Left lobe of liver (tissue), 2 donors: ENCODE data around the gene CARD6. TPM values are rescaled to one million over a fixed set of nuclear protein-coding genes. Genes with fewer than 3 reads are reported as not detected.
A peak's percentile ranks its signal among the peaks of the same experiment; 100 is the strongest.
"Not testable (repeated sequence)": the region's sequence is repeated elsewhere in the genome, so short reads cannot be mapped to it uniquely, and the experiment has no call there.

ENCODE experiments used
- ATAC-seq: fragments of 200-7000 bp; cut with Tn5 transposase; one replicate; pipeline ENCODE4 v1.9.1; 2020; ENCODE audit warnings: mild to moderate bottlenecking, moderate library complexity
- DNase-seq: peaks from one replicate; pipeline ENCODE4 v3.0.0-alpha.2; 2020; ENCODE audit warnings: low spot score
- total RNA-seq: library from RNA; stranded (reverse); gene quantifications from one replicate; pipeline ENCODE4 v1.2.1, GENCODE V29; 2021
- donor health status: DM: no; HTN: no; CAD: no; lungs with moderate emphysema.
- donor health status: DM: no; HTN: yes; CAD: no.

Gene CARD6, protein sequence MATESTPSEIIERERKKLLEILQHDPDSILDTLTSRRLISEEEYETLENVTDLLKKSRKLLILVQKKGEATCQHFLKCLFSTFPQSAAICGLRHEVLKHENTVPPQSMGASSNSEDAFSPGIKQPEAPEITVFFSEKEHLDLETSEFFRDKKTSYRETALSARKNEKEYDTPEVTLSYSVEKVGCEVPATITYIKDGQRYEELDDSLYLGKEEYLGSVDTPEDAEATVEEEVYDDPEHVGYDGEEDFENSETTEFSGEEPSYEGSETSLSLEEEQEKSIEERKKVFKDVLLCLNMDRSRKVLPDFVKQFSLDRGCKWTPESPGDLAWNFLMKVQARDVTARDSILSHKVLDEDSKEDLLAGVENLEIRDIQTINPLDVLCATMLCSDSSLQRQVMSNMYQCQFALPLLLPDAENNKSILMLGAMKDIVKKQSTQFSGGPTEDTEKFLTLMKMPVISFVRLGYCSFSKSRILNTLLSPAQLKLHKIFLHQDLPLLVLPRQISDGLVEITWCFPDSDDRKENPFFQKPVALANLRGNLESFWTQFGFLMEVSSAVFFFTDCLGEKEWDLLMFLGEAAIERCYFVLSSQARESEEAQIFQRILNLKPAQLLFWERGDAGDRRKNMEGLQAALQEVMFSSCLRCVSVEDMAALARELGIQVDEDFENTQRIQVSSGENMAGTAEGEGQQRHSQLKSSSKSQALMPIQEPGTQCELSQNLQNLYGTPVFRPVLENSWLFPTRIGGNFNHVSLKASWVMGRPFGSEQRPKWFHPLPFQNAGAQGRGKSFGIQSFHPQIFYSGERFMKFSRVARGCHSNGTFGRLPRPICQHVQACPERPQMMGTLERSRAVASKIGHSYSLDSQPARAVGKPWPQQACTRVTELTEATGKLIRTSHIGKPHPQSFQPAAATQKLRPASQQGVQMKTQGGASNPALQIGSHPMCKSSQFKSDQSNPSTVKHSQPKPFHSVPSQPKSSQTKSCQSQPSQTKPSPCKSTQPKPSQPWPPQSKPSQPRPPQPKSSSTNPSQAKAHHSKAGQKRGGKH
- total RNA-seq: 2.4 TPM

DNA sequence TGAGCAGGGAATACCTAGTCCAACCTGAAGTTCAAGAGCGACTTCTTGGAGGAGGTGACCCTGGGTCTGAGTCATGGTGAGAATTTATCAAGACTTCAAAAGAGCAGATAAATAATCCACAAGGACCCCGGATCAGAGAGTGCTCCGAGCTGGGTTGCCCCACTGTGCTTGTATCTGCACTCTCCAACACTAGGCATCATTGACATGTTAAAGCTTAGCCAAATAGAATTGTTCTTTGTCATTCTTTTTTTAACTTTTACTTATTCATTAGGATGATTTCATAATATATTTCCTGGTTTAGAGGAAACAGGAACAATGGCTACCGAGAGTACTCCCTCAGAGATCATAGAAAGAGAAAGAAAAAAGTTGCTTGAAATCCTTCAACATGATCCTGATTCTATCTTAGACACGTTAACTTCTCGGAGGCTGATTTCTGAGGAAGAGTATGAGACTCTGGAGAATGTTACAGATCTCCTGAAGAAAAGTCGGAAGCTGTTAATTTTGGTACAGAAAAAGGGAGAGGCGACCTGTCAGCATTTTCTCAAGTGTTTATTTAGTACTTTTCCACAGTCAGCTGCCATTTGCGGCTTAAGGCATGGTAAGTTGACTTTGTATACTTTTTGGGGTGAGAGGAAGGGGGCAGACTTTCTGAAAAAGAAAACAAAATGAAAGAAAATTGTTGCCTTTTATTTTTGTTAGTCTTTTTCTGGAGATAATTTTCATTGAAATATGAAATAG is at the start of gene CARD6:
Gene CARD6, plus strand, starts transcription at position 300 of the 738 bp plus-strand sequence. Its CDS starts 16 bp downstream, at position 316.
- ATAC-seq (peak; percentile 63), DNase-seq (no peak)

DNA sequence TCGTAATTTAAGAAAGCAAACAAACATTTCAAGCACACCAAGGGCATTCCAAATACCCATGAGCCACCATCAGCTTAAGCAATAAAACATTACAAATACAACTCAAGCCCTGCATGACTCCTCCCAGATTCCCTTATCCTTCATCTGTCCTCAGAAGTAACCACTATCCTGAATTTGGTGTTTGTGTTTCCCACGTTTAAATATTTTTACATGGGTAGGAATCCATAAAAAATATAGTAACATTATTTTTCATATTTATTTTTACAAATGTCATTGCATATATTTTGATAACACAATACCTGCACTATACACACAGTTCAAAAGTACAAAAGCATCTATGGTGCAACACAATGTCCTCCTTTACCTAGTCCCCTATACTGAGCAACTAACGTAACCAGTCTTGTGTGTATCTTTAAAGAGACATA is 49.4 kb upstream of the CARD6 start:
- DNase-seq (no peak), ATAC-seq (peak; percentile 64)

DNA sequence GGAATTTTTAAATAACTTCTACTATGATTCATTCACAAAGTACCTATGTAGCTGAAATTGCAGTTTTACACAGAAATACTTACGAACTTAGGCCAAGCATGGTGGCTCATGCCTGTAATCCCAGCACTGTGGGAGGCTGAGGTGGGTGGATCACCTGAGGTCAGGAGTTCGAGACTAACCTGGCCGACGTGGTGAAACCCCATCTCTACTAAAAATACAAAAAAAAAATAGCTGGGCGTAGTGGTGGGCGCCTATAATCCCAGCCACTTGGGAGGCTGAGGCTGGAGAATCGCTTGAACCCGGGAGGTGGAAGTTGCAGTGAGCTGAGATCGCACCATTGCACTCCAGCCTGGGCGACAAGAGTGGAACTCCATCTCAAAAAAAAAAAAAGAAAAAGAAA is 48.5 kb upstream of the CARD6 start:
- not testable (repeated sequence) for DNase-seq, ATAC-seq

DNA sequence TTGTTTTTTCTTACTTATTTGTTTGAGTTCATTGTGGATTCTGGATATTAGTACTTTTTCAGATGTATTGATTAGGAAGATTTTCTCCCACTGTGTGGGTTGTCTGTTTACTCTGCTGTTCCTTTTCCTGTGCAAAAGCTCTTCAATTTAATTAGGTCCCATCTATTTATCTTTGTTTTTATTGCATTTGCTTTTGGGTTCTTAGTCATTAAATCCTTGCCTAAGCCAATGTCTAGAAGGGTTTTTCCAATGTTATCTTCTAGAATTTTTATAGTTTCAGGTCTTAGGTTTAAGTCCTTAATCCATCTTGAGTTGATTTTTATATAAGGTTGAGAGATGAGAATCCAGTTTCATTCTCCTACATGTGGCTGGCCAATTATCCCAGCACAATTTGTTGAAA is 46.8 kb upstream of the CARD6 start:
- DNase-seq, ATAC-seq: not testable (repeated sequence)

DNA sequence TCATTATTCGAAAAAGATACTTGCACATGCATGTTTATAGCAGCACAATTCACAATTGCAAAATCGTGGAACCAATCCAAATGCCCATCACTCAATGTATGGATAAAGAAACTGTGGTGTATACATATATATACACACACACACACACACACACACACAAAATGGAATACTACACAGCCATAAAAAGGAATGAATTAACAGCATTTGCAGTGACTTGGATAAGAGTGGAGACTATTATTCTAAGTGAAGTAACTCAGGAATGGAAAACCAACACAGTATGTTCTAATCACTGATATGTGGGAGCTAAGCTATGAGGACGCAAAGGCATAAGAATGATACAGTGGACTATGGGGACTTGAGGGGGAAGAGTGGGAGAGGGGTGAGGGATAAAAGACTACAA is 46.3 kb upstream of the CARD6 start:
- not testable (repeated sequence) for ATAC-seq, DNase-seq

DNA sequence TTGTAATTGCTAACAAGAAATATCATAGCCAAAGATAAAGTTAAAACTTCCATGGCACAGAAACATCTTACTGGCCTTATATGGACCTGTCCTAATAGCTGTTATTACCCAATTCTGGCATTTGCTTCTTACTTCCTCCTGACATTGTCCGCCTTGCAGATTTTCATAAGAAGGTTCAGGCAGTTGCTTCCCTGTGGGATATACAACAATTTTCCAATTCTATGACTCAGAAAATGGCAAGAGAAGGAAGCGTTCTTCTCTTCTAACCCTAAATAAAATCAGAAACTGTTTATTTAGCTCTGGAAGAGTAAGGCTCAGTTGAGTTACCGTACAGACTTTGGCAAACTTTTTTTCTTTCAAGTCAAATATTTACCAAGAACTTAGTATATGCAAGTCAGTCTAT is 44.7 kb upstream of the CARD6 start:
- no peak for DNase-seq
- no peak for ATAC-seq

DNA sequence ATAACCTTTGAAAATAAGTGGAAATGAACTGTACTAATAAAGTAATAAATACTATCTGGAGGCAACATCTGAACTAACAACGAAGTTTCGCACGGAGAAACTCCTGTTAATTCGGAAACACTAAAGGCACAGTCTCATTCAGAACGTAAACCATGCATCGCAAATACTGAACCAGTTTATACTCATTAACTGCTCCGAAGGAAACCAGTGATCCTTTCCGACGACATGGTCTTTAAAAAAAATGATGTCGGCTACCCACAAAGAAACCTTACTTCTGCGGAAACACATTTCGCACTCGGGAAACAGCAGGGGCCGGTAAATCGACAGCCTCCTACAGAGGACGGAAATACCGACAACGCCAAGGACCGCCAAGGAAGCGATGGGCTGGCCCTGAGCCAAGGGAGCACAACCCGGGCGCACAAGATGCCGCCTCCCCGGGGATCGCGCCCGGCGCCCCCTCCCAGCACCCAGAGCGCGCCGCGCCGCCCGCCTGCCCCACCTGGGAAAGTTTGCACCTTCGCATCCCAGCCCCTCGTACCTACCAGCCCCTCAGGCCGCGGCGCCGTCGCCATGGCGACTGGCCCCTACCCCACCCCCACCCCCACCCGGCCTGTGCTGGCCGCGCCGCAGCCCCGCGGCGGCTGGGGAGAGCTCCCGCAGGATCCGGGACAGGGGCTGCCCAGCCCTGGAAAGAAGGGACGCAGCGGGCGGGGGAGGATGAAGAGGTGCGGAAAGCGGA is 43.7 kb upstream of the CARD6 start:
- DNase-seq (peak; percentile 78), ATAC-seq (peak; percentile 69)

DNA sequence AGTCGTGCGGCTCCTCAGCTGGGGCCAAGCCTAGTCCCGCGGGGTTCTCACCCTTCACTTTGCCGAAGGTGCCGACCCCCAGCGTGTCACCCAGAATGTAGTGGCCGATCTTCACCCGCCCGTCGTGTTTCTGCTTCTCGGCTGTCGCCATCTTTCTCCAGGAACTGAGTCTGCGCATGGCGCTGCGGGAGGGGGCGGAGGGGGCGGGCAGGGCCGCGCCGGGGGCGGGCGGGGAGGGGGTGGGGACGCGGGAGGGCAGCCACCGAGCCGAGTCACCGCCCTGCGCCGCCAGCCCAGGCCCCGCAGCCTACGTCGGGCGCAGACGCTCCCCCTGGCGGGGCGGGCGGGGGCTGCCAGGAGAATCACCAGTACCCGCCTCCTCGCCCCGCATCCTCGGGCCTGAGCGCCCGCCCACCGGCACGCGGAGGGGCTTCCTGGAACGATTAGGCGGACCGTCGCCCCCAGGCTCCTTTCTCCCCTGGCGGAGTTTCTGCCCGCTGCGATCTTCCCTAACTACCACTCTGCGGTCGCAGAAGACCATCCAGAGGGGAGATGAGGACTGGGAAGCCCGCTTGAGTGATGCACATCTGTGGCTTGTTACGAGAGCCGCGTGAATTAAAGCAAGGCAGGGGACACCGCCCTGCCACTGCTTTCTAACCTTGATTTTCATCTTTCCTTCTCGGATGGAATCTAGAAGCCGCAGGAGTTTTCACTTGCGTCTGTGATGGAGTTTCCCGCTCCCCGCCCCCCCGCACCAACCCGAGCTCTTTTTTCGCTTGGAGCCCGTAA is 43.0 kb upstream of the CARD6 start, which contains the start of gene PRKAA1:
Gene PRKAA1, minus strand, starts transcription at position 363 of the 789 bp plus-strand sequence. Its CDS starts 185 bp downstream, at position 178.
- peak; percentile 91 for DNase-seq
- ATAC-seq: peak; percentile 95

DNA sequence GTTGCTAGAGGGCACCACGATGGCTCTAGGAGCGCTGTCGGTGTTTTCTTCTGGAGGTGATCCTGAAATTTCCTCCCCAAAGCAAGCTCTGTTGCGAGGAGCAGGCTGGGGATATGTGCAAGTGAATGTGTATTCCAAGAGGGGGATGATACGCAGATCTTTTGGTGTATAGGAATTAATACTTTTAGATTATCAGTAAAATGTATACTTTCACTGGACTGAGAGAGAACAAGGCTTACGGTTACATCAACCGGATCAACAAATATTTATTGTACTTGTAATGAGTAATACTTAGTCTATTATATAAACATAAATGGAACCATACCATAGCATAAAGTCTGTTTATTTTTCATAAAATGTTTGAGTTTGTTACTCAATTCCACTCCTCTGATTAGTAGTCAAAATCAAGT is 42.4 kb upstream of the CARD6 start:
- ATAC-seq (no peak), DNase-seq (no peak)

DNA sequence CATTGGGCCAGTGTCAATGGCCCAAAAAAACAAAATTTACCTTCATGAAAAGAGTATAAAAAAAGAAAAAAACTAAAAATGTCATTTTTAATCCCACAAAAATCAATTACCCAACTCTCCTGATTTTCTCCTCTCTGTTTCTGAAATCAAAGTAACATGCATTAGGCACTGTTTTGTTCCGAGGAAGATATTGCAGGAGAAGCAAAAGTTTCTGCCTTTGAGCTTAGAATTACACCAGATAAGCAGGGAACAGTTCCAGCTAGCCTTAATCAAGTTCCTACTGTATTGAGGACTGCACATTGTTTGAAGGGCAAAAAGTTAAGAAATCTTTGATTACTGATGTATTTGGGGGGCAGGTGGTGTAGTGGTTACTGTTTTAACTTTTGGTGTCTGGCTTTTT is 41.9 kb upstream of the CARD6 start:
- ATAC-seq (no peak), DNase-seq (no peak)

DNA sequence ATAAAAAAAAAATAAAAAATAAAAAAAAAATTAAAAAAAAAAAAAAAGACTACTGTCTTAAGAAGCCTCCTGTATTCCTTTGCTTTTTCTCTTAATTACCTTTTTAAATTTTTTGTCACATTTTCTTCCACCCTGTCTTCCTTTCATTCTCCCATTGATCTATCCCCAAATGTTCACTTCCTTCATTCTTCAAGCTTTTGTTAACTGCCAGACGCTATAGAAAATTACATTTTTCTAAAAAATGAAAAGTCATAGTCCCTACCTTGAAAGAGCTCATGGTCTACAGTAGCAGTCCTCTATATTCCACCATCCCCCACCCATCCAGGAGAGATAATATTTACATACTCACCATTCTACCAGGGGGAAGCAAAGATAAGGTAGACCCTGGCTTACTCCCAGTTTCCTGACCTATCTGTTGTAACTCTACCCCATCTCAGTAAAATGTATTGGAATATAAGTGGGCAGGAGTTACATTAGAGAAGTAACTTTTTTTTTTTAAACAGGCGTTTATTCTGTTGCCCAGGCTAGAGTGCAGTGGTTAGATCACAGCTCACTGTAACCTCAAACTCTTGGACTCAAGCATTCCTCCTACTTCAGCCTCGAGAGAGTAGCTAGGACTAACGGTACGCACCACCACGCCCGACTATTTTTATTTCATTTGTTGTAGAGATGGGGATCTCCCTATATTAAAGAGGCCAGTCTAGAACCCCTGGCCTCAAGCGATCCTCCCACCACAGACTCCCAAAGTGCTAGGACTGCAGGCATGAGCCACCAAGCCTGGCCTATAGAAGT is 39.2 kb upstream of the CARD6 start:
- no peak for ATAC-seq
- no peak for DNase-seq

DNA sequence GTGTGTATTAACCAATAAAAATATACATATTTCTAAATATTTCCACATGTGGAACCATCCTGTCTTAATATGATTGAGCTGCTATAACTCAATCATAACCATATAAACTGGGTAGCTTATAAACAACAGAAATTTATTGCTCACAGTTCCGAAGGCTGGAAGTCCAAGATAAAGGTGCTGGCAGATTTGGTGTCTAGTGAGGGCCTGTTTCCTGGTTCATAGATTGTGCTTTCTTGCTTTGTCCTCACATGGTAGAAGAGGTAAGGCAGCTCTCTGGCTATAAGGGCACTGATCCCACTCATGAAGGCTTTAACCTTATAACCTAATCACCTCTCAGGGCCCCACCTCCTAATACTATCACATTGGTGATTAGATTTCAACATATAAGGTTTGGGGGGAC is 29.0 kb upstream of the CARD6 start:
- ATAC-seq (no peak), DNase-seq (no peak)

DNA sequence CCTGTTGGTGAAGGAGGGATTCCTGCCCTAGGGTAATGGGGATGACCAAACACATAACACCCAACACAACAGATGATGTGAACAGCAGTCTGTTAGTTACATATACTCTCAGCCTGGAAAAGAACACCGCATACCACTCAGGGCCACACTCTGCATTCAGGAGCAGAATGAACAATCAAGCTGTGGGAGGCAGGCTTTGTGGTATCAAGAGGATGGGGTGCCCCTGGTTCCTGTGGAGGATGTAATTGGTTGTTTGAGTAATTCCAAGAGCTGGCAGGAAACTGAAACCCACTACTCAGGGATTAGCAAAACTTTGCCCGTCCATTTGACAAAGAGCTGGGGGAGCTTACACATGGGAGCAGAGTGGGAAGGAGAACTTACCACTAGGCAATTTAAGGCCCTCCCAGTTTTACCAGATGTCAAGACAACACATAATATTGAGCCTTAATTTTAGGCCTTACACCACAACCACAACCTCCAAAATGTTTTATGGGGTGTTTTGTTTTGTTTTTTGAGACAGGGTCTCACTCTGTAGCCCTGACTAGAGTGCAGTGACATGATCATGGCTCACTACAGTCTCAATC is 27.4 kb upstream of the CARD6 start:
- no peak for DNase-seq
- no peak for ATAC-seq

DNA sequence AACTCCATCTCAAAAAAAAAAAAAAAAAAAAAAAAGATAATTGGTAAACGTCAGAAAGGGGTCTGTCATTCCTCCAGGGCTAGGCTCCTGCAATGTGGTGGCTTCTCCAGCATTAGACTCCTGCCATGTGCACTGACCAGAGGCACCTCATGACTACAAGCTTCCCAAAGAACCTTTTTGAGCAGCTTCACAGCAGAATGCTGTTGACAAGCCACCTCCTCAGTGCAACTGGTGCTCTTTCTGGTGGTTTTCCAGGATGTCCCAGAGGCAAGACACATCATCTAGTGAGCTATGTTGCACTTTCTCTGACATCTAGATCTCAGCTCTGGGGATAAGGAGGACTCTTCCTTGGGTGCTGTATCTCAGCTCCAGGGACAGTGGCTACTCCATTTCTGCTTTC is 17.7 kb upstream of the CARD6 start:
- DNase-seq (no peak), ATAC-seq (peak; percentile 42)

DNA sequence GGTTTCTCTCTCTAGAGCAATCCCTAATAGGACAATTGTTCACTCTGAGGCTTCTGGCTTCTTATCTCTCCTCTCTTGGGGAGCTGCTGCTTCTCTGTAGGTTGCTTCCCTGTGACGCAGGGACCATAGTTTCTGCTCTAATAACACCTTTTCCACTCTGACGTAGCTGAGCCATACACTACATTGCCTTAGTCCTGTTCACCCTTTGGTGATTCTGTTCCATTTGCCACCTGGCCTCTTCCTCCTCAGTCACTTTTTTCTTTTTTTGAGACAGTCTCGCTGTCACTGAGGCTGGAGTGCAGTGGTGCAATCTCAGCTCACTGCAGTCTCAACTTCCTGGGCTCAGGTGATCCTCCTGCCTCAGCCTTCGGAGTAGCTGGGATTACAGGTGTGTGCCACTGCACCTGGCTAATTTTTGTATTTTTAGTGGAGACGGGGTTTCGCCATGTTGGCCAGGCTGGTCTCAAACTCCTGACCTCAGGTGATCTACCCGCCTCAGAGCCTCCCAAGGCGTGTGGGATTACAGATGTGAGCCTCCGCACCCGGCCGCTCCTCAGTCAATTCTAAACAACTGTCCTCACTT is 15.6 kb upstream of the CARD6 start:
- ATAC-seq: peak; percentile 29

DNA sequence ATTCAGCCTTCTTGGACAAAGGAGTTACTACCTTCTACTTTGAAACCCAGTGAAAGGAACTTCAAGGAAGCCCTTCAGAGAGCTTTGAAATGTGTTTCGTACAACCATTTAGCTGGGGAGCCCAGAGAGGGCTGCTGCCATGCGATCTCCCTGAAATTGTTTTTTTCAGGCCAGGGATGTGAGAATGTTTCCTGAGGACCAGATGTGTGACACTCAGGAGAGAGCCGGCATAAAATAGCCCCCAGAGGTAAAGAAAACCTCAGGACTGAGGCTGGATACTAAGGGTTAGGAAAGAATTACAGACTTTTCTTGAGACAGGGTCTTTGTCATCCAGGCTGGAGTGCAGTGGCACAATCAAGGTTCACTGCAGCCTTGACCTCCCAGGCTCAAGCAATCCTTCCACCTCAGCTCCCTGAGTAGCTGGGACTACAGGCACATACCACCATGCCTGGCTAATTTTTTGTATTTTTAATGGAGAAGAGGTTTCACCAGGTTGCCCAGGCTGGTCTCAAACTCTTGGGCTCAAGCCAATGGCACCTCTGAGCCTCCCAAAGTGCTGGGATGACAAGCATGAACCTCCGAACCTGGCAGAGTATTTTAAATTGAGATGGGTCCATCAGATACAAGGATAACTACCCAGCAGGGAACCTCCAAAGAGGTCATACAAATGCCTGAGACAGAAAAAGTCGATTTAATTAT is 14.5 kb upstream of the CARD6 start:
- ATAC-seq (no peak), DNase-seq (no peak)

More for the DNA sequence above, 15.6 kb upstream of the CARD6 start:
- DNase-seq: not testable (repeated sequence)
